Measurements from ENCODE around the gene GNG7.

GNG7 gene

DNA sequence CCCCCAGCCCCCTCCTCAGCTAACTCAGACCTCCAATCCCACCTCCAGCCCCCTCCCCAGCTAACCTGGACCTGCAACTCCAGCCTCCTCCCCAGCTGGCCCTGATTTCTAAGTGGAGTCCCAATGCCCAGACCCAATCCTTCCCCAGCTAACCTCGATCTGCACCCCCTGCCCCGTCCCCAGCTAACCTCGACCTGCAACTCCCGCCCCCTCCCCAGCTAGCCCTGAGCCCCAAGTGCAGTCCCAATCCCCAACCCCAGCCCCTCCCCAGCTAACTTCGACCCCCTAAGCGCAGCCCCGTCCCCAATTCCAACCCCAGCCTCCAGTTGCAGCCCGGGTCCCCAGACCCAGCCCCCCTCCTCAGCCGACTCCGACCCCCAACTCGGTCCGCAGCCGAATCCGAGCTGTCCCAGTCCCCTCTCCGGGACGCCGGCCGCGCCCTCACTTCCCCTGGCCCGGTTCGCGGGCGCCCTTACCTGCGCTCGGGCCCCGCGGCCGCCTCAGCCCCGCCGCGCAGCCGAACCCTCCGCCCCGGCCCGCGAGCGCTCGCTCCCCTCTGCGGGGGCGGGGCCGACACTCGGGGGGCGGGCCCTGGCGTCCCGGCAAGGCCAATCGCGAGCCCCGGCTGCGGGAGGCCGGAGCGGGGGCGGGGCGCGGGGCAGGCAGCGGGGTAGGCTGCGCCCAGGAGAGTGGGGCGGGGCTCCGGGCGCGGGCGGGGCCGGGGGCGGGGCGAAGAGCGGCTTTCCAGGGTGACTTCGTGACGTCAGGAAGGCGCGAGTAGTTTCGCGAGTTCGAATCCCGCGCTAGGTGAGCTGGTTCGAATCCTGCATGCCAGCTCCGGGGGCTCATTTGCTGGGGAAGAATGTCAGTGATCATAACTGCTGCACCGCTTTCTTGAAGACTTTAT, at the start of gene GNG7:
Gene GNG7, minus strand, starts transcription at position 525 of the 907 bp plus-strand sequence. CDS start 182,006 bp downstream, outside the sequence.
- peak; percentile 90 for DNase-seq

DNA sequence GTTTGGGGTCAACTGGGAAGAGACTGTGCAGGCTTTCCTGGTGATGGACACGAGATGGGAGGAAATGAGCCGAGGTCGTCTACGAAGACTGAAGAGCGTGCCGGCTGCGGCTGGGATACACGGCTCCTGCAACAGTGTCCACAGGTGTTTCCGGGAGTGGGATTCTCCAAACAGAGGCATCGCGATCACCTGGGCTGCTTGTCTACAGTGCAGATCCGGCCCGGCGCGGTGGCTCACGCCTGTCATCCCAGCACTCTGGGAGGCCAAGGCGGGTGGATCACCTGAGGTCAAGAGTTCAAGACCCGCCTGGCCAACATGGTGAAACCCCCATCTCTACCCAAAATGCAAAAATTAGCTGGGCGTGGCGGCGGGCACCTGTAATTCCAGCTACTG, 48.9 kb upstream of the GNG7 start:
- DNase-seq: no peak

GRCh38 chr19:2750808-2751437, 48.4 kb upstream of the GNG7 start:
- DNase-seq: no peak

- DNase-seq: no peak
Measured at GRCh38 chr19:2747349-2747748, 44.9 kb upstream of the GNG7 start.

- no peak for DNase-seq
Measured at GRCh38 chr19:2744113-2744512, 41.6 kb upstream of the GNG7 start.

GRCh38 chr19:2743099-2743498, 40.6 kb upstream of the GNG7 start:
- no peak for DNase-seq

DNA sequence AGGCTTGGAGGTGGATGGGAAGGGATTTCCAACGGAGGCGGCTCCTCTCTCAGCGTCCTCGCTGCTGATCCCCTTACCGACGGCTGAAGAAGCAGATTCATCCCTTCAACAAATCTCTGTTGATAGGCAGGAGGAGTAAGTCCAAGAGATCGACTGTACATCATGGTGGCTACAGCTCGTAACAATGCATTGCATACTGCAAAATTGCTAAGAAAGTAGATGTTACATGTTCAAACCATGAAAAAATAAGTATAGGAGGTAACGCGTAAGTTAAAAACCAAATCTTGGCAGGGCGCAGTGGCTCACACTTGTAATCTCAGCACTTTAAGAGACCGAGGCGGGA, 37.8 kb upstream of the GNG7 start:
- DNase-seq: no peak

- peak; percentile 99 for DNase-seq
Measured at GRCh38 chr19:2739602-2740313, 37.3 kb upstream of the GNG7 start, which contains the start of gene SLC39A3. Gene SLC39A3, minus strand, starts transcription at chr19:2740017. Its CDS starts 2,760 bp downstream, at chr19:2737257.

GRCh38 chr19:2736550-2737190, 34.2 kb upstream of the GNG7 start:
- DNase-seq: no peak

GRCh38 chr19:2735374-2735773, 32.9 kb upstream of the GNG7 start:
- no peak for DNase-seq

DNA sequence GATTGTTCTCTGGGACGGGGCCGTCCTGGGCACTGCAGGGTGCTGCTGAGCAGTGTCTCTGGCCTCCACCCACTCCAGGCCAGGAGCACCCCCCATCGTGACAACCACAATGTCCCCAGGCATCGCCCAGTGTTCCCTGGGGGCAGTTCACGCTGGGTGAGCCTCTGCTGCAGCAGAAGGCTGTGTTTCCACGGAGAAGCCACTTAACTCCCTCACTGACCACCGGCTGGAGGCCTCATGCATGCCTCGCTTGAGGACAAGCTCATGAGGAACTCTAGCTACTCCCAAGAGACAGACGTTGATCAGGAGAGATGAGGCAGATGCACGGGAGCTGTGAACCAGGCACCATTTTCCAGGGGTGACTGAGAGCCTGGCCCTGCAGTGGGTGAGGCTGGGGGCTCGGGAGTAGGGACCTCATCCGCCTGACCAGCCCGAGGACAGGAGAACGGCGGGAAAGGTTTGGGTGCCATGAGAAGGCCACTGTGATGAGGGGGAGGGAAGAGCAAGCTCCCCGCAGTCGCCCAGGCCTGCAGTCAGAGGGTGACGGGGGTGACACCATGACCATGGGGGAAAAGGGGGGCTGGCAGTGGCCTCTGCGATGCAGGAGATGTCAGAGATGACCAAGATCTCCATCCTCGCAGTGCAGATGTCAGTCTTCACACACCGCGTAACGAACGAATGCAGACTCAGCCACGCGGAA, 32.2 kb upstream of the GNG7 start:
- DNase-seq: no peak

- no peak for DNase-seq
Measured at GRCh38 chr19:2733930-2734588, 31.6 kb upstream of the GNG7 start.

GRCh38 chr19:2732883-2733282, 30.4 kb upstream of the GNG7 start:
- DNase-seq: no peak

- DNase-seq: no peak
Measured at GRCh38 chr19:2732157-2732725, 29.7 kb upstream of the GNG7 start.

DNA sequence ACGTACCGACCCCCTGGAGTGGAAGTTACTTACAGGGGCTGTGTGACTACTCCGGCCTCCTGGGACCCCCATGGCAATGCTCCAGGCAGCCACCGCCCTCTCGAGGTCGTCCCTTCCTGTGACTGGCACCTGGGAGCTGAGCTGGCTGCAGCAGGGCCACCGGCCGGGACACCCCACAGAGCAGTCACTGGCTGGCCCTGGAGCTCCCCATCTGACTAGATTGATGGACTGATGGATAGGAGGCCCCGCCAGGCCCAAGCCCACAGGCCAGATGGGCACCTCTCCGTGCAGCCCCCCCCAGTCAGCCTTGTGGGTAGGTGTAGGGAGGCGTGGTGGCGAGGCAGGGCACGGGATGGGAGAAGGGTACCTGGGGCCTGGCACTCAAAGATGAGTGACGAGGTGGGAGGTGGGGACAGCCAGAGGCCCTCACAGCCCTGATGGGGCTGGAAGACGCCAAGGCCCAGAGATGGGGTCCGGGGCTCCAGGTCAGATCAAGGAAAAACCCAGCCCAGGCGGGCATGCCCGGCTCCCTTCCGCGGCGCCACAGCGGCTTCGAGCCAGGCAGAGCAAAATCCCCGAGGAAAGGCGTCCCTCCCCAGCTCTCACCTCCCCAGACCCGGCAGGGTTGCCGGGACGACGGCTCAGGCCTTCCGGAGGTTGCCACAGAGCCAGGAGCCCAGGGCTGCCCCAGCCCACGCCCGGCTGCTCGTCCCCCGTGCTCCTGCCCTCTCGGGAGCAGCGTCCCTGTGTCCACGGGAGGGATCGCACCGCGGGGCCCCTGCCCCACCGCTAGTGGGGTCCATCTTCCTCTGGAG, 28.9 kb upstream of the GNG7 start:
- DNase-seq: no peak

- no peak for DNase-seq
Measured at GRCh38 chr19:2729943-2730818, 27.7 kb upstream of the GNG7 start.

- DNase-seq: no peak
Measured at GRCh38 chr19:2728783-2729387, 26.4 kb upstream of the GNG7 start.

- DNase-seq: no peak
Measured at GRCh38 chr19:2727640-2727944, 25.1 kb upstream of the GNG7 start.

GRCh38 chr19:2726904-2727639, 24.6 kb upstream of the GNG7 start:
- DNase-seq: no peak

All from activated CD4-positive, alpha-beta T cell treated with anti-CD3 and anti-CD28 coated beads, Interleukin-2, amount 50 U/mL, for 16 hours (primary cell).